IMR-90 (cell line): Measurements from ENCODE around the gene SPATS2L. TPM values are rescaled to one million over a fixed set of nuclear protein-coding genes. Genes with fewer than 3 reads are reported as not detected.

Experiments
- ATAC-seq: fragments of 200-7000 bp; cut with Tn5 transposase; 2 replicates; pipeline ENCODE4 v1.9.1; 2020; ENCODE audit warnings: low read depth, mild to moderate bottlenecking, moderate library complexity
- BruUV-seq: library from RNA; stranded (reverse); fragments of 400-500 nt; replicated peaks from 2 replicates; lab custom pipeline; 2021; lab: Mats Ljungman, UMichigan
- CTCF ChIA-PET: fragments of 300-600 bp; formaldehyde crosslinking; extraction: SDS; loops from one replicate; lab custom pipeline; 2021; ENCODE audit warnings: antibody characterized with exemption; lab: Yijun Ruan, JAX
- POLR2A ChIA-PET: fragments of 300-600 bp; sonication (Branson Sonifier 250); formaldehyde crosslinking; loops from one replicate; lab custom pipeline; 2022; ENCODE audit warnings: antibody characterized with exemption; ENCODE audit not compliant: unreplicated experiment; lab: Charles Lee
- DNase-seq: peaks from one replicate; pipeline ENCODE4 v3.0.0; 2013
- H2AFZ ChIP-seq: replicated peaks from 2 replicates; pipeline ENCODE3; 2013; ENCODE audit warnings: low read length, mild to moderate bottlenecking; ENCODE audit not compliant: poor library complexity
- H2AK5ac ChIP-seq: 2 replicates; pipeline ENCODE4 v1.6.1; 2013; ENCODE audit warnings: low read depth, low read length, inconsistent platforms
- H2AK9ac ChIP-seq: replicated peaks from 2 replicates; pipeline ENCODE3; 2013; ENCODE audit warnings: mild to moderate bottlenecking, low read depth, low read length, moderate library complexity; ENCODE audit not compliant: poor library complexity
- H2BK120ac ChIP-seq: 2 replicates; pipeline ENCODE4 v1.6.1; 2013; ENCODE audit warnings: low read depth, low read length, inconsistent platforms
- H2BK15ac ChIP-seq: 3 replicates; pipeline ENCODE4 v1.6.1; 2013; ENCODE audit warnings: low read depth, low read length, inconsistent platforms
- H2BK20ac ChIP-seq: 2 replicates; pipeline ENCODE4 v1.6.1; 2013; ENCODE audit warnings: low read depth, mild to moderate bottlenecking, inconsistent platforms, low read length, moderate library complexity
- H2BK5ac ChIP-seq: 2 replicates; pipeline ENCODE4 v1.6.1; 2013; ENCODE audit warnings: mild to moderate bottlenecking, low read depth, low read length, inconsistent platforms; ENCODE audit not compliant: poor library complexity, severe bottlenecking
- H3K14ac ChIP-seq: replicated peaks from 2 replicates; pipeline ENCODE4 v1.6.1; 2013; ENCODE audit warnings: low read depth, low read length, inconsistent platforms
- H3K18ac ChIP-seq: 2 replicates; pipeline ENCODE4 v1.6.1; 2013; ENCODE audit warnings: low read depth, low read length, control low read depth
- H3K23ac ChIP-seq: 2 replicates; pipeline ENCODE4 v1.6.1; 2013; ENCODE audit warnings: low read depth, low read length, inconsistent platforms
- H3K27ac ChIP-seq: 2 replicates; pipeline ENCODE4 v1.5.1; 2013; ENCODE audit warnings: mild to moderate bottlenecking, control low read depth, low read length; ENCODE audit not compliant: insufficient read depth
- H3K27me3 ChIP-seq: 2 replicates; pipeline ENCODE4 v1.6.1; 2013; ENCODE audit warnings: low read length; ENCODE audit not compliant: control insufficient read depth, insufficient read depth
- H3K36me3 ChIP-seq: 2 replicates; pipeline ENCODE4 v1.6.1; 2013; ENCODE audit warnings: low read length, mixed read lengths; ENCODE audit not compliant: control insufficient read depth, insufficient read depth
- H3K4ac ChIP-seq: 2 replicates; pipeline ENCODE4 v1.6.1; 2013; ENCODE audit warnings: low read depth, low read length, inconsistent platforms
- H3K4me1 ChIP-seq: 2 replicates; pipeline ENCODE4 v1.6.1; 2013; ENCODE audit warnings: low read length, mixed read lengths; ENCODE audit not compliant: control insufficient read depth, insufficient read depth
- H3K4me2 ChIP-seq: 2 replicates; pipeline ENCODE4 v1.6.1; 2013; ENCODE audit warnings: low read depth, mild to moderate bottlenecking, control low read depth, low read length, moderate library complexity
- H3K4me3 ChIP-seq: 2 replicates; pipeline ENCODE4 v1.5.1; 2013; ENCODE audit warnings: low read depth, mild to moderate bottlenecking, control low read depth, low read length, moderate library complexity; ENCODE audit not compliant: insufficient read depth
- H3K56ac ChIP-seq: 2 replicates; pipeline ENCODE4 v1.6.1; 2013; ENCODE audit warnings: low read length, inconsistent platforms; ENCODE audit not compliant: insufficient read depth; ENCODE audit errors: extremely low read depth
- H3K79me1 ChIP-seq, 2 experiments: 2 replicates each; pipeline ENCODE4 v1.6.1; 2013; ENCODE audit warnings: low read length in 2 of 2, inconsistent platforms in 1 of 2, low read depth in 1 of 2
- H3K9ac ChIP-seq: 2 replicates; pipeline ENCODE4 v1.6.1; 2013; ENCODE audit warnings: low read depth, low read length, control low read depth
- H3K9me1 ChIP-seq: 2 replicates; pipeline ENCODE4 v1.6.1; 2013; ENCODE audit warnings: low read length, inconsistent platforms; ENCODE audit not compliant: insufficient read depth
- H3K9me3 ChIP-seq: 2 replicates; pipeline ENCODE4 v1.6.1; 2013; ENCODE audit warnings: low read length; ENCODE audit not compliant: control insufficient read depth, insufficient read depth
- H4K20me1 ChIP-seq: 2 replicates; pipeline ENCODE4 v1.6.1; 2013; ENCODE audit warnings: low read length, inconsistent platforms; ENCODE audit not compliant: insufficient read depth
- H4K5ac ChIP-seq: 2 replicates; pipeline ENCODE4 v1.6.1; 2013; ENCODE audit warnings: mild to moderate bottlenecking, low read depth, low read length, control low read depth
- H4K8ac ChIP-seq, 2 experiments: 2 replicates each; pipeline ENCODE4 v1.6.1; 2013; ENCODE audit warnings: low read depth in 2 of 2, low read length in 2 of 2, control low read depth in 1 of 2, inconsistent platforms in 1 of 2
- H4K91ac ChIP-seq: 2 replicates; pipeline ENCODE4 v1.6.1; 2013; ENCODE audit warnings: low read depth, low read length, inconsistent platforms; ENCODE audit not compliant: insufficient read depth
- BHLHE40 ChIP-seq: fragments of 150-350 bp; IDR thresholded peaks from 2 replicates; pipeline ENCODE4 v1.6.1; 2016; ENCODE audit warnings: mild to moderate bottlenecking, low read depth, low read length
- CEBPB ChIP-seq: IDR thresholded peaks from 2 replicates; pipeline ENCODE4 v1.6.1; 2012; ENCODE audit warnings: low read depth, low read length, improper control_type of control experiment
- CHD1 ChIP-seq: IDR thresholded peaks from 2 replicates; pipeline ENCODE4 v1.6.1; 2012; ENCODE audit warnings: low read depth, low read length, improper control_type of control experiment
- CTCF ChIP-seq: conservative IDR thresholded peaks from 2 replicates; pipeline ENCODE4 v1.5.1; 2012; ENCODE audit warnings: mild to moderate bottlenecking, low read depth, low read length, improper control_type of control experiment
- ELK1 ChIP-seq: fragments of 150-350 bp; IDR thresholded peaks from 2 replicates; pipeline ENCODE4 v1.6.1; 2016; ENCODE audit warnings: low read depth, mild to moderate bottlenecking, low read length, moderate library complexity, borderline replicate concordance
- FOS ChIP-seq: fragments of 150-350 bp; IDR thresholded peaks from 2 replicates; pipeline ENCODE4 v1.6.1; 2016; ENCODE audit warnings: low read depth, low read length
- MAFK ChIP-seq: IDR thresholded peaks from 2 replicates; pipeline ENCODE4 v1.6.1; 2012; ENCODE audit warnings: low read depth, low read length, improper control_type of control experiment
- MAZ ChIP-seq: IDR thresholded peaks from 2 replicates; pipeline ENCODE4 v1.6.1; 2012; ENCODE audit warnings: low read depth, mild to moderate bottlenecking, low read length, improper control_type of control experiment, moderate library complexity, borderline replicate concordance
- MXI1 ChIP-seq: IDR thresholded peaks from 2 replicates; pipeline ENCODE4 v1.6.1; 2012; ENCODE audit warnings: low read depth, mild to moderate bottlenecking, low read length, moderate library complexity, borderline replicate concordance
- NFE2L2 ChIP-seq: fragments of 150-350 bp; IDR thresholded peaks from 2 replicates; pipeline ENCODE4 v1.6.1; 2016; ENCODE audit warnings: low read depth, mild to moderate bottlenecking, low read length
- POLR2A ChIP-seq: IDR thresholded peaks from 2 replicates; pipeline ENCODE4 v1.6.1; 2012; ENCODE audit warnings: mild to moderate bottlenecking, low read depth, low read length
- RAD21 ChIP-seq: IDR thresholded peaks from 2 replicates; pipeline ENCODE4 v1.6.1; 2012; ENCODE audit warnings: low read length, improper control_type of control experiment
- RCOR1 ChIP-seq: IDR thresholded peaks from 2 replicates; pipeline ENCODE4 v1.6.1; 2012; ENCODE audit warnings: mild to moderate bottlenecking, low read length, improper control_type of control experiment; ENCODE audit not compliant: insufficient replicate concordance
- RFX5 ChIP-seq: IDR thresholded peaks from 2 replicates; pipeline ENCODE4 v1.8.0; 2012; ENCODE audit warnings: low read depth, mild to moderate bottlenecking, low read length, moderate library complexity
- SMC3 ChIP-seq: fragments of 150-350 bp; IDR thresholded peaks from 2 replicates; pipeline ENCODE4 v1.6.1; 2016; ENCODE audit warnings: low read depth, mild to moderate bottlenecking, antibody characterized with exemption, low read length, moderate library complexity
- WGBS, 2 experiments: methylation state at CpG; one replicate each; pipeline versions ENCODE4 v1.1.5 to v1.1.7; 2013; ENCODE audit warnings: missing lambda C conversion rate in 2 of 2; ENCODE audit not compliant: insufficient read length in 1 of 2; ENCODE audit errors: extremely low coverage in 2 of 2; 5-methylcytosine and 5-hydroxymethylcytosine counted together
- dilution Hi-C: fragments of 300-500 bp; cut with HindIII; formaldehyde crosslinking; loops from one replicate; pipeline ENCODE4 v1.14.3; 2018; ENCODE audit warnings: low sequenced_read_pairs; ENCODE audit not compliant: unreplicated experiment
- in situ Hi-C: fragments of 300-500 bp; cut with MboI; formaldehyde crosslinking; loops from 3 replicates; pipeline ENCODE4 v1.14.3; 2019; ENCODE audit warnings: low sequenced_read_pairs, inconsistent platforms, mixed read lengths
- intact Hi-C: fragments of 100-400 bp; cut with micrococcal nuclease; formaldehyde crosslinking; loops from 2 replicates; pipeline ENCODE4 v1.10.0; 2022
- polyA plus RNA-seq, 3 experiments: library from polyadenylated mRNA; depleted of rRNA; stranded (reverse); fragments of >200 nt; gene quantifications; 2 replicates each; pipeline ENCODE4 v1.2.3, GENCODE V29; 2012; ENCODE audit warnings: low replicate concordance in 1 of 3
- total RNA-seq: library from RNA; depleted of rRNA; stranded (reverse); fragments of >200 nt; gene quantifications from 2 replicates; pipeline ENCODE4 v1.2.3, GENCODE V29; 2012
- TF ChIP-seq, protein P1 (sequence below): fragments of 150-350 bp; IDR thresholded peaks from 2 replicates; pipeline ENCODE4 v1.6.1; 2017; ENCODE audit warnings: mild to moderate bottlenecking, antibody characterized with exemption, low read length, low read depth

Gene SPATS2L
- total and polyA plus RNA-seq, 2 of the 4 experiments (the other 2 are of a cell fraction), result 118 to 155 TPM

DNA sequence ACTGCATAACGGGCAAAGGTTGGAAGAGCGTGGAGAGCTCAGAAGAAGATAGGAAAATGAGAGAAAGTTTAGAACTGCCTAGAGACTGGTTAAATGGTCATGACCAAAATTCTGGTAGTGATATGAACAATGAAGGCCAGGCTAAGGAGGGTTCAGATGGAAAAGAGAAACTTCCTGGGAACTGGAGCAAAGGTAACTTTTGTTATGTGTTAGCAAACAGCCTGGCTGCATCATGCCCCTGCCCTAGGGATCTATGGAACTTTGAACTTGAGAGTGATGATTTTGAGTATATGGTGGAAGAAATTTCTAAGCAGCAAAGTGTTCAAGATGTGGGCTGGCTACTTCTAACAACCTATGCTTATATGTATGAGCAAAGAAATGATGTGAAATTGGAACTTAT, 44.4 kb upstream of the SPATS2L start:
- no peak overlapping the region for H3K14ac ChIP-seq
- ChIA-PET CTCF (no interaction called here), POLR2A (no interaction called here)
- TF ChIP-seq CEBPB, result no peak
- no peak for TF ChIP-seq BHLHE40
- no peak for TF ChIP-seq RFX5
- no peak for TF ChIP-seq POLR2A
- no peak for TF ChIP-seq SMC3
- TF ChIP-seq RCOR1, result no peak
- TF ChIP-seq MXI1, result no peak
- TF ChIP-seq MAZ, result no peak
- TF ChIP-seq NFE2L2, result no peak
- TF ChIP-seq, protein P1, sequence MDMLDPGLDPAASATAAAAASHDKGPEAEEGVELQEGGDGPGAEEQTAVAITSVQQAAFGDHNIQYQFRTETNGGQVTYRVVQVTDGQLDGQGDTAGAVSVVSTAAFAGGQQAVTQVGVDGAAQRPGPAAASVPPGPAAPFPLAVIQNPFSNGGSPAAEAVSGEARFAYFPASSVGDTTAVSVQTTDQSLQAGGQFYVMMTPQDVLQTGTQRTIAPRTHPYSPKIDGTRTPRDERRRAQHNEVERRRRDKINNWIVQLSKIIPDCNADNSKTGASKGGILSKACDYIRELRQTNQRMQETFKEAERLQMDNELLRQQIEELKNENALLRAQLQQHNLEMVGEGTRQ, result no peak
- no peak for TF ChIP-seq CHD1
- no peak for TF ChIP-seq RAD21
- no peak for TF ChIP-seq MAFK
- no peak for TF ChIP-seq FOS
- no peak for TF ChIP-seq CTCF
- TF ChIP-seq ELK1, result no peak
- intact Hi-C loops (no loop called here), in situ Hi-C loops (no loop called here), dilution Hi-C loops (no loop called here)
- H3K4me3 ChIP-seq, result no peak overlapping the region
- H3K18ac ChIP-seq, result no peak overlapping the region
- H3K56ac ChIP-seq, result no peak overlapping the region
- H4K5ac ChIP-seq, result no peak overlapping the region
- ATAC-seq (no peak), DNase-seq (no peak)
- H2BK20ac ChIP-seq, result no peak overlapping the region
- H4K20me1 ChIP-seq, result no peaks in the 10 kb centered on the region
- H3K79me1 ChIP-seq, result no peaks in the 10 kb centered on the region
- H4K8ac ChIP-seq, result no peak overlapping the region
- H2AK5ac ChIP-seq, result no peak overlapping the region
- H3K27ac ChIP-seq, result no peak overlapping the region
- no peak overlapping the region for H3K4me2 ChIP-seq
- no peak overlapping the region for H2BK120ac ChIP-seq
- H2BK15ac ChIP-seq, result no peak overlapping the region
- no peak overlapping the region for H2BK5ac ChIP-seq
- no TSS peak for BruUV-seq
- no peak overlapping the region for H4K91ac ChIP-seq
- no peaks in the 10 kb centered on the region for H3K27me3 ChIP-seq
- H3K9ac ChIP-seq, result no peak overlapping the region
- H3K4me1 ChIP-seq, result peaks cover under 1% of the 10 kb centered on the region
- no peak overlapping the region for H2AFZ ChIP-seq
- 100% methylated on average over 2 of the region's 2 CpGs; no CpG with 5 or more reads in 1 of the 2 experiments for WGBS, 2 experiments
- no peaks in the 10 kb centered on the region for H3K9me3 ChIP-seq
- H3K4ac ChIP-seq, result no peak overlapping the region
- no peak overlapping the region for H2AK9ac ChIP-seq
- no peak overlapping the region for H3K23ac ChIP-seq
- H3K9me1 ChIP-seq, result no peaks in the 10 kb centered on the region
- H3K36me3 ChIP-seq, result no peaks in the 10 kb centered on the region
